ENCODE measurements around the gene MATR3.

GRCh38 chr5:139335811-139336210 is 42.3 kb downstream of the MATR3 start:
- TF ChIP-seq CHD1 (IDR thresholded peaks at IDR 0.05; ENCODE audit: low read depth, low read length), result no peak
- no peak for TF ChIP-seq CTCF (conservative IDR thresholded peaks at IDR 0.05; ENCODE audit: low read depth, low read length)
- no peak for TF ChIP-seq POLR2A (IDR thresholded peaks at IDR 0.05; ENCODE audit: low read depth, low read length)
- no peak for TF ChIP-seq RFX5 (IDR thresholded peaks at IDR 0.05; ENCODE audit: low read depth, low read length)
- no peak for TF ChIP-seq ELK1 (IDR thresholded peaks at IDR 0.05; ENCODE audit: borderline replicate concordance, low read depth, low read length)
- TF ChIP-seq CEBPB (IDR thresholded peaks at IDR 0.05; ENCODE audit: low read depth, low read length), result no peak
- TF ChIP-seq SMC3 (IDR thresholded peaks at IDR 0.05; ENCODE audit: low read depth, low read length), result no peak

Data from IMR-90 (cell line).